ENCODE results near the gene COPS3.

DNA sequence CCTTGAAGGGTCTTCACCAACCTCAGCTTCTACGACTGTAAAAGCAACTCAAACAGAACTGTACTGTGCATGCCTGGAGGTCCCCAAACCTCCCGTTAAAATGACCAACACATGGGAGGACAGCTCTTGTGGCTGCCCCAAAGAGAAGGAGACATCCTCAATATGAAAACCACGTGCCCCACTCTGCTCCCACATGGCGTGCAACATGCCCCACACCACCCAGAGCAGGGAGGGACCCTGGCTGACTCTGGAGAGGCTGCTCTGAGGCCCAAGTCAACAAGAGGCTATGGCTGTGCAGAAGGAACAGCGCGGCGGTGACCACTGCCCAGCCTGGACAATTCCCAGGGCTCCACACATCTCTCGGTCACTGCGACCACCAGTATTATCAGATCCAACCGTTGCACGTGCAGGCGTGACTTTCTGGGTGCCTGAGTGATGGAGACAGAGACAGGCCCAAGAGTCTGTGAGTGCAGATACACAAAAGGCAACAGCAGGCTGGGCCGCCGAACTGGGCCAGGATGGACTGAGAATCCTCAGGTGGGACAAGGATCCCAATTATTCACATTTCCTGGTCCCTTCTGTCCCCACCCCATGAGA is 76.3 kb downstream of the COPS3 start:
- TF ChIP-seq POLR2A (IDR thresholded peaks at IDR 0.05): no peak
- TF ChIP-seq, protein P1, sequence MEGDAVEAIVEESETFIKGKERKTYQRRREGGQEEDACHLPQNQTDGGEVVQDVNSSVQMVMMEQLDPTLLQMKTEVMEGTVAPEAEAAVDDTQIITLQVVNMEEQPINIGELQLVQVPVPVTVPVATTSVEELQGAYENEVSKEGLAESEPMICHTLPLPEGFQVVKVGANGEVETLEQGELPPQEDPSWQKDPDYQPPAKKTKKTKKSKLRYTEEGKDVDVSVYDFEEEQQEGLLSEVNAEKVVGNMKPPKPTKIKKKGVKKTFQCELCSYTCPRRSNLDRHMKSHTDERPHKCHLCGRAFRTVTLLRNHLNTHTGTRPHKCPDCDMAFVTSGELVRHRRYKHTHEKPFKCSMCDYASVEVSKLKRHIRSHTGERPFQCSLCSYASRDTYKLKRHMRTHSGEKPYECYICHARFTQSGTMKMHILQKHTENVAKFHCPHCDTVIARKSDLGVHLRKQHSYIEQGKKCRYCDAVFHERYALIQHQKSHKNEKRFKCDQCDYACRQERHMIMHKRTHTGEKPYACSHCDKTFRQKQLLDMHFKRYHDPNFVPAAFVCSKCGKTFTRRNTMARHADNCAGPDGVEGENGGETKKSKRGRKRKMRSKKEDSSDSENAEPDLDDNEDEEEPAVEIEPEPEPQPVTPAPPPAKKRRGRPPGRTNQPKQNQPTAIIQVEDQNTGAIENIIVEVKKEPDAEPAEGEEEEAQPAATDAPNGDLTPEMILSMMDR (IDR thresholded peaks at IDR 0.05): no peak
